ENCODE data around the gene RNF167. TPM values are rescaled to one million over a fixed set of nuclear protein-coding genes. Genes with fewer than 3 reads are reported as not detected.

RNF167 gene
- total and polyA plus RNA-seq, 2 of the 13 experiments (the other 11 are each of a cell fraction or from before 2014, with no cell fraction given): 44.1 to 45.4 TPM

DNA sequence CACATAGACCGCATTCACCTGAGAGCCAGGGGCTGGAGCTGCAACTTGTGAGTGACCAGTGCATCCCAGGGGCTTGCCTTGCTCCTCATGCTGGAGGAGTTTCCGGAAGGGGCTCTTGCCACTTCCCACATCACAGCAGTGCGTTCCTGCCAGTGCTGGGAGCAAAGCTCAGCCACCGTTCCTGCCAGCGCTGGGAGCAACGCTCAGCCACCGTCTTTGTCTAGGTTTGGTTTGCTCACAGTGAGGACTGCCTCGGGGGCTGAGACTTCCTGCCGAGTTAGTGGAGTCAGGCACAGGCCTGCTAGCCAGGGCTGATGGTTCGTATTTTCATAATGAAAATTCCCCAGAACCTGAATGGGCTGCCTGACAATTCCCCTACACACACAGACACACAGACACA, 31.8 kb upstream of the RNF167 start (continued):
- TF ChIP-seq, protein P1, sequence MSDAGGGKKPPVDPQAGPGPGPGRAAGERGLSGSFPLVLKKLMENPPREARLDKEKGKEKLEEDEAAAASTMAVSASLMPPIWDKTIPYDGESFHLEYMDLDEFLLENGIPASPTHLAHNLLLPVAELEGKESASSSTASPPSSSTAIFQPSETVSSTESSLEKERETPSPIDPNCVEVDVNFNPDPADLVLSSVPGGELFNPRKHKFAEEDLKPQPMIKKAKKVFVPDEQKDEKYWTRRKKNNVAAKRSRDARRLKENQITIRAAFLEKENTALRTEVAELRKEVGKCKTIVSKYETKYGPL (CRISPR knock-in tag; IDR thresholded peaks at IDR 0.05): no peak
- TF ChIP-seq MEIS2 (CRISPR knock-in tag; IDR thresholded peaks at IDR 0.05): peak; percentile 62; the same call in 1 of the 2 replicates
- TF ChIP-seq ATRX (CRISPR knock-in tag; IDR thresholded peaks at IDR 0.05; ENCODE audit: borderline replicate concordance): no peak
- TF ChIP-seq, protein P2, sequence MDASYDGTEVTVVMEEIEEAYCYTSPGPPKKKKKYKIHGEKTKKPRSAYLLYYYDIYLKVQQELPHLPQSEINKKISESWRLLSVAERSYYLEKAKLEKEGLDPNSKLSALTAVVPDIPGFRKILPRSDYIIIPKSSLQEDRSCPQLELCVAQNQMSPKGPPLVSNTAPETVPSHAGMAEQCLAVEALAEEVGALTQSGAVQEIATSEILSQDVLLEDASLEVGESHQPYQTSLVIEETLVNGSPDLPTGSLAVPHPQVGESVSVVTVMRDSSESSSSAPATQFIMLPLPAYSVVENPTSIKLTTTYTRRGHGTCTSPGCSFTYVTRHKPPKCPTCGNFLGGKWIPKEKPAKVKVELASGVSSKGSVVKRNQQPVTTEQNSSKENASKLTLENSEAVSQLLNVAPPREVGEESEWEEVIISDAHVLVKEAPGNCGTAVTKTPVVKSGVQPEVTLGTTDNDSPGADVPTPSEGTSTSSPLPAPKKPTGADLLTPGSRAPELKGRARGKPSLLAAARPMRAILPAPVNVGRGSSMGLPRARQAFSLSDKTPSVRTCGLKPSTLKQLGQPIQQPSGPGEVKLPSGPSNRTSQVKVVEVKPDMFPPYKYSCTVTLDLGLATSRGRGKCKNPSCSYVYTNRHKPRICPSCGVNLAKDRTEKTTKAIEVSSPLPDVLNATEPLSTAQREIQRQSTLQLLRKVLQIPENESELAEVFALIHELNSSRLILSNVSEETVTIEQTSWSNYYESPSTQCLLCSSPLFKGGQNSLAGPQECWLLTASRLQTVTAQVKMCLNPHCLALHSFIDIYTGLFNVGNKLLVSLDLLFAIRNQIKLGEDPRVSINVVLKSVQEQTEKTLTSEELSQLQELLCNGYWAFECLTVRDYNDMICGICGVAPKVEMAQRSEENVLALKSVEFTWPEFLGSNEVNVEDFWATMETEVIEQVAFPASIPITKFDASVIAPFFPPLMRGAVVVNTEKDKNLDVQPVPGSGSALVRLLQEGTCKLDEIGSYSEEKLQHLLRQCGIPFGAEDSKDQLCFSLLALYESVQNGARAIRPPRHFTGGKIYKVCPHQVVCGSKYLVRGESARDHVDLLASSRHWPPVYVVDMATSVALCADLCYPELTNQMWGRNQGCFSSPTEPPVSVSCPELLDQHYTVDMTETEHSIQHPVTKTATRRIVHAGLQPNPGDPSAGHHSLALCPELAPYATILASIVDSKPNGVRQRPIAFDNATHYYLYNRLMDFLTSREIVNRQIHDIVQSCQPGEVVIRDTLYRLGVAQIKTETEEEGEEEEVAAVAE (CRISPR knock-in tag; IDR thresholded peaks at IDR 0.05; ENCODE audit: borderline replicate concordance): peak; percentile 57; the same call in 1 of the 2 replicates
- peak; percentile 38; the same call in 1 of the 2 replicates for TF ChIP-seq CEBPG (CRISPR knock-in tag; IDR thresholded peaks at IDR 0.05)
- TF ChIP-seq GATAD1 (CRISPR knock-in tag; IDR thresholded peaks at IDR 0.05): peak; percentile 62
- TF ChIP-seq NCOA1 (CRISPR knock-in tag; IDR thresholded peaks at IDR 0.05): peak; percentile 43; the same call in 1 of the 2 replicates
- TF ChIP-seq RFXAP (CRISPR knock-in tag; IDR thresholded peaks at IDR 0.05; ENCODE audit: borderline replicate concordance): 0 out of 2 replicates have a peak, but pooled peaks have one; percentile 37
- TF ChIP-seq RAD21 (CRISPR knock-in tag; IDR thresholded peaks at IDR 0.05): 0 out of 2 replicates have a peak, but pooled peaks have one; percentile 6
- peak; percentile 72; the same call in 1 of the 2 replicates for TF ChIP-seq NFKB2 (CRISPR knock-in tag; IDR thresholded peaks at IDR 0.05; ENCODE audit: borderline replicate concordance)
- peak; percentile 58; the same call in 1 of the 2 replicates for TF ChIP-seq TAF1 (CRISPR knock-in tag; IDR thresholded peaks at IDR 0.05)
- peak; percentile 64; the same call in 1 of the 2 replicates for TF ChIP-seq MTA1 (CRISPR knock-in tag; IDR thresholded peaks at IDR 0.05; ENCODE audit: borderline replicate concordance)
- TF ChIP-seq, protein P3, sequence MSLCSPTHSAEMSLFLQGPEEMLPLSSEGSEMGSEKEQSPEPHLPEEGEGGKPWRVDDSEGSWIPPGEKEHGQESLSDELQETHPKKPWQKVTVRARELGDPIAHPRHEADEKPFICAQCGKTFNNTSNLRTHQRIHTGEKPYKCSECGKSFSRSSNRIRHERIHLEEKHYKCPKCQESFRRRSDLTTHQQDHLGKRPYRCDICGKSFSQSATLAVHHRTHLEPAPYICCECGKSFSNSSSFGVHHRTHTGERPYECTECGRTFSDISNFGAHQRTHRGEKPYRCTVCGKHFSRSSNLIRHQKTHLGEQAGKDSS (CRISPR knock-in tag; IDR thresholded peaks at IDR 0.05; ENCODE audit: borderline replicate concordance, low read depth): peak; percentile 62; the same call in 1 of the 2 replicates
- no peak; the same call in 1 of the 2 replicates for TF ChIP-seq HNF4G (IDR thresholded peaks at IDR 0.05; ENCODE audit: borderline replicate concordance, low read depth, low read length)
- peak; percentile 20; the same call in 1 of the 2 replicates for TF ChIP-seq HNF4G (CRISPR knock-in tag; IDR thresholded peaks at IDR 0.05; ENCODE audit: borderline replicate concordance, low read depth)
- TF ChIP-seq, protein P4, sequence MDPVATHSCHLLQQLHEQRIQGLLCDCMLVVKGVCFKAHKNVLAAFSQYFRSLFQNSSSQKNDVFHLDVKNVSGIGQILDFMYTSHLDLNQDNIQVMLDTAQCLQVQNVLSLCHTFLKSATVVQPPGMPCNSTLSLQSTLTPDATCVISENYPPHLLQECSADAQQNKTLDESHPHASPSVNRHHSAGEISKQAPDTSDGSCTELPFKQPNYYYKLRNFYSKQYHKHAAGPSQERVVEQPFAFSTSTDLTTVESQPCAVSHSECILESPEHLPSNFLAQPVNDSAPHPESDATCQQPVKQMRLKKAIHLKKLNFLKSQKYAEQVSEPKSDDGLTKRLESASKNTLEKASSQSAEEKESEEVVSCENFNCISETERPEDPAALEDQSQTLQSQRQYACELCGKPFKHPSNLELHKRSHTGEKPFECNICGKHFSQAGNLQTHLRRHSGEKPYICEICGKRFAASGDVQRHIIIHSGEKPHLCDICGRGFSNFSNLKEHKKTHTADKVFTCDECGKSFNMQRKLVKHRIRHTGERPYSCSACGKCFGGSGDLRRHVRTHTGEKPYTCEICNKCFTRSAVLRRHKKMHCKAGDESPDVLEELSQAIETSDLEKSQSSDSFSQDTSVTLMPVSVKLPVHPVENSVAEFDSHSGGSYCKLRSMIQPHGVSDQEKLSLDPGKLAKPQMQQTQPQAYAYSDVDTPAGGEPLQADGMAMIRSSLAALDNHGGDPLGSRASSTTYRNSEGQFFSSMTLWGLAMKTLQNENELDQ (CRISPR knock-in tag; IDR thresholded peaks at IDR 0.05; ENCODE audit: borderline replicate concordance): peak; percentile 30; the same call in 1 of the 2 replicates
- no peak for TF ChIP-seq ZFP41 (CRISPR knock-in tag; IDR thresholded peaks at IDR 0.05; ENCODE audit: borderline replicate concordance)
- 0 out of 2 replicates have a peak, but pooled peaks have one; percentile 54 for TF ChIP-seq ZNF274 (CRISPR knock-in tag; IDR thresholded peaks at IDR 0.05)
- TF ChIP-seq BCL6 (CRISPR knock-in tag; IDR thresholded peaks at IDR 0.05): 0 out of 2 replicates have a peak, but pooled peaks have one; percentile 43
- no peak for TF ChIP-seq MYNN (CRISPR knock-in tag; IDR thresholded peaks at IDR 0.05; ENCODE audit: low read depth)
- TF ChIP-seq, protein P5, sequence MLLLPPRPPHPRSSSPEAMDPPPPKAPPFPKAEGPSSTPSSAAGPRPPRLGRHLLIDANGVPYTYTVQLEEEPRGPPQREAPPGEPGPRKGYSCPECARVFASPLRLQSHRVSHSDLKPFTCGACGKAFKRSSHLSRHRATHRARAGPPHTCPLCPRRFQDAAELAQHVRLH (CRISPR knock-in tag; IDR thresholded peaks at IDR 0.05; ENCODE audit: borderline replicate concordance, low read depth): peak; percentile 74; the same call in 1 of the 2 replicates
- peak; percentile 46; the same call in 1 of the 2 replicates for TF ChIP-seq REPIN1 (CRISPR knock-in tag; IDR thresholded peaks at IDR 0.05; ENCODE audit: borderline replicate concordance, low read depth)

Data from HepG2 (cell line).